Progenitor cell of endocrine pancreas (in vitro differentiated cells): ENCODE results near the gene FUT4. TPM values are rescaled to one million over a fixed set of nuclear protein-coding genes. Genes with fewer than 3 reads are reported as not detected.

ENCODE experiments used
- DNase-seq: peaks from one replicate; pipeline ENCODE4 v3.0.0; 2021; ENCODE audit warnings: low spot score; ENCODE audit not compliant: unreplicated experiment
- H3K27ac Mint-ChIP-seq: 2 replicates; pipeline ENCODE4 v1.8.0; 2021; ENCODE audit warnings: mild to moderate bottlenecking, moderate library complexity, mixed read lengths
- H3K27me3 Mint-ChIP-seq: 2 replicates; pipeline ENCODE4 v1.8.0; 2021; ENCODE audit warnings: mixed read lengths
- H3K36me3 Mint-ChIP-seq: 2 replicates; pipeline ENCODE4 v1.8.0; 2022; ENCODE audit warnings: mixed read lengths; ENCODE audit not compliant: insufficient read depth
- H3K4me1 Mint-ChIP-seq: 2 replicates; pipeline ENCODE4 v1.8.0; 2021; ENCODE audit warnings: low read depth, mixed read lengths
- H3K4me3 Mint-ChIP-seq: 2 replicates; pipeline ENCODE4 v1.8.0; 2021; ENCODE audit warnings: low read depth, mild to moderate bottlenecking, moderate library complexity, mixed read lengths
- H3K9me3 Mint-ChIP-seq: 2 replicates; pipeline ENCODE4 v1.8.0; 2021; ENCODE audit warnings: low read depth, mixed read lengths
- total RNA-seq: library from RNA; stranded (reverse); gene quantifications from 2 replicates; pipeline ENCODE4 v1.2.1, GENCODE V29; 2021
- TF ChIP-seq, protein P1 (sequence below): fragments of 200-600 bp; sonication (generic); IDR thresholded peaks from one replicate; pipeline ENCODE4 v1.5.0; 2021; ENCODE audit warnings: antibody characterized with exemption, mild to moderate bottlenecking; ENCODE audit not compliant: unreplicated experiment

The FUT4 gene
- total RNA-seq, 1 donor from 2014 or later, result 6.6 TPM

- TF ChIP-seq, protein P1, sequence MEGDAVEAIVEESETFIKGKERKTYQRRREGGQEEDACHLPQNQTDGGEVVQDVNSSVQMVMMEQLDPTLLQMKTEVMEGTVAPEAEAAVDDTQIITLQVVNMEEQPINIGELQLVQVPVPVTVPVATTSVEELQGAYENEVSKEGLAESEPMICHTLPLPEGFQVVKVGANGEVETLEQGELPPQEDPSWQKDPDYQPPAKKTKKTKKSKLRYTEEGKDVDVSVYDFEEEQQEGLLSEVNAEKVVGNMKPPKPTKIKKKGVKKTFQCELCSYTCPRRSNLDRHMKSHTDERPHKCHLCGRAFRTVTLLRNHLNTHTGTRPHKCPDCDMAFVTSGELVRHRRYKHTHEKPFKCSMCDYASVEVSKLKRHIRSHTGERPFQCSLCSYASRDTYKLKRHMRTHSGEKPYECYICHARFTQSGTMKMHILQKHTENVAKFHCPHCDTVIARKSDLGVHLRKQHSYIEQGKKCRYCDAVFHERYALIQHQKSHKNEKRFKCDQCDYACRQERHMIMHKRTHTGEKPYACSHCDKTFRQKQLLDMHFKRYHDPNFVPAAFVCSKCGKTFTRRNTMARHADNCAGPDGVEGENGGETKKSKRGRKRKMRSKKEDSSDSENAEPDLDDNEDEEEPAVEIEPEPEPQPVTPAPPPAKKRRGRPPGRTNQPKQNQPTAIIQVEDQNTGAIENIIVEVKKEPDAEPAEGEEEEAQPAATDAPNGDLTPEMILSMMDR, result no peak
- Mint-ChIP-seq H3K27me3 (peaks cover 23% of the 10 kb centered on the region), H3K4me1 (peaks cover 48% of the 10 kb centered on the region), H3K9me3 (no peaks in the 10 kb centered on the region), H3K36me3 (no peaks in the 10 kb centered on the region), H3K4me3 (no peak overlapping the region), H3K27ac (no peak overlapping the region)
- no peak for DNase-seq
These were observed 43.3 kb downstream of the FUT4 start for GRCh38 chr11:94586978-94587377.

- Mint-ChIP-seq H3K4me1 (peaks cover 59% of the 10 kb centered on the region), H3K9me3 (no peaks in the 10 kb centered on the region), H3K27ac (no peak overlapping the region), H3K4me3 (no peak overlapping the region), H3K27me3 (peaks cover 23% of the 10 kb centered on the region), H3K36me3 (no peaks in the 10 kb centered on the region)
- TF ChIP-seq, protein P1, result no peak
- DNase-seq, result no peak
These were observed 44.7 kb downstream of the FUT4 start for GRCh38 chr11:94588366-94588942.

DNA sequence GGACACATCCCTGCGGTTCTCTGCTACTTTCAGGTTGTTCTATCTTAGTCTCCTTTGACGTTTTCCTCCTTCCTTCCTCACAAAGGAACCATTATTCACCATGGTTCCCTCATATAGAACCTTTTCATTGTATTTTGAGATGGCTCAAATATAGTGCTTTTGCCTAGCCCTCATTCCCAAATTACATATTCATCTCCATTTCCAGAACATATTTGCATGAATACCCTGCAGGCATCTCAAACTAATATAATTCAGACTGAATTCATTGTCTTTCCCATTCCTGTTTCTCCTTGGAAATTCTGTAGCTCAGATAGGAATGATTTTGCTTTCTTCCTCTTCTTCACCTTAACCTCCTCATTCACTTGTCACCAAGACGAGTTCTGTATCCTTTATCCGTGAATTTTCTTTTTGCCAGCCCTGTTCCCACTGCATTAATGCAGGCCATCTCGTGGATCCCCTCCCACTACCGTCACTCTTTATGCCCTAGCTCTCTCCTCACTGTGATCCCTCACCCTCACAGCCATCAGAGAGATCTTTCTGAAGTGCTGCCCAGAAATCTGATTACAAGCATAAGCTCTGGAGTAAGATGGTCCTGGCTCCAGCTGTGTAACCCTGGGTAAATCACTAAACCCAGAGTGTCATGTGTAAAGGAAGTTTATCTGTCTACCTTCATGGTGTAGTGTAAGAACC lies 46.8 kb downstream of the FUT4 start:
- DNase-seq, result no peak
- TF ChIP-seq, protein P1, result no peak
- Mint-ChIP-seq H3K9me3 (no peaks in the 10 kb centered on the region), H3K27me3 (peaks cover 19% of the 10 kb centered on the region), H3K4me3 (no peak overlapping the region), H3K36me3 (no peaks in the 10 kb centered on the region), H3K27ac (no peak overlapping the region), H3K4me1 (peaks cover 59% of the 10 kb centered on the region)

- no peaks in the 10 kb centered on the region for H3K9me3 Mint-ChIP-seq
- no peak overlapping the region for H3K27ac Mint-ChIP-seq
- TF ChIP-seq, protein P1, result no peak
- H3K27me3 Mint-ChIP-seq, result peaks cover 19% of the 10 kb centered on the region
- peaks cover 44% of the 10 kb centered on the region for H3K4me1 Mint-ChIP-seq
- no peak overlapping the region for H3K4me3 Mint-ChIP-seq
- no peak for DNase-seq
- no peaks in the 10 kb centered on the region for H3K36me3 Mint-ChIP-seq
These were observed 49.3 kb downstream of the FUT4 start for GRCh38 chr11:94593030-94593429.

GRCh38 chr11:94595076-94595475 lies 51.4 kb downstream of the FUT4 start:
- Mint-ChIP-seq H3K4me1 (peaks cover 29% of the 10 kb centered on the region), H3K9me3 (peaks cover 4% of the 10 kb centered on the region), H3K27ac (no peak overlapping the region), H3K36me3 (peaks cover 4% of the 10 kb centered on the region), H3K4me3 (no peak overlapping the region), H3K27me3 (peaks cover 9% of the 10 kb centered on the region)
- no peak for DNase-seq
- TF ChIP-seq, protein P1, result no peak
